Measurements from ENCODE around the gene SLC5A10.
"Not testable (repeated sequence)": the region's sequence is repeated elsewhere in the genome, so short reads cannot be mapped to it uniquely, and the experiment has no call there.

DNA sequence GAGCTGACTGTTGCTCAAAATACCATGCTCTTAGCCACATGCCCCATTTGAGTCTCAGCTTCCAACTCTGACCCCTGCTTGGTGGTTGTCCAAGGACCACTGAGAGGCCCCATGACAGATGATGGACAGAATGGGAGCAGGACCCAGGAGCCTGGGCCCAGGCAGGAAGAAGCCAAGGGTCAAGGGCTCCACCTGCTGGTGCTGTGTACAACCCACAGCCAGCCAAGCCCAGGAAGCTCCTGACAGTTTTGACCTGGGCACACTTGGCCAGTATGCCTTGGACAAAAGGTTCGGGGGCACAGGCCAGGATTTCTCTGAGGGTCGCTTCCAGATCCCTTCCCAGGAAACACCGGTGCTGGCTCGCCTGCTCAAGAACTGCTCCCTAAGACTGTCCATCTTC lies 79.8 kb downstream of the SLC5A10 start:
- TF ChIP-seq, protein P1, sequence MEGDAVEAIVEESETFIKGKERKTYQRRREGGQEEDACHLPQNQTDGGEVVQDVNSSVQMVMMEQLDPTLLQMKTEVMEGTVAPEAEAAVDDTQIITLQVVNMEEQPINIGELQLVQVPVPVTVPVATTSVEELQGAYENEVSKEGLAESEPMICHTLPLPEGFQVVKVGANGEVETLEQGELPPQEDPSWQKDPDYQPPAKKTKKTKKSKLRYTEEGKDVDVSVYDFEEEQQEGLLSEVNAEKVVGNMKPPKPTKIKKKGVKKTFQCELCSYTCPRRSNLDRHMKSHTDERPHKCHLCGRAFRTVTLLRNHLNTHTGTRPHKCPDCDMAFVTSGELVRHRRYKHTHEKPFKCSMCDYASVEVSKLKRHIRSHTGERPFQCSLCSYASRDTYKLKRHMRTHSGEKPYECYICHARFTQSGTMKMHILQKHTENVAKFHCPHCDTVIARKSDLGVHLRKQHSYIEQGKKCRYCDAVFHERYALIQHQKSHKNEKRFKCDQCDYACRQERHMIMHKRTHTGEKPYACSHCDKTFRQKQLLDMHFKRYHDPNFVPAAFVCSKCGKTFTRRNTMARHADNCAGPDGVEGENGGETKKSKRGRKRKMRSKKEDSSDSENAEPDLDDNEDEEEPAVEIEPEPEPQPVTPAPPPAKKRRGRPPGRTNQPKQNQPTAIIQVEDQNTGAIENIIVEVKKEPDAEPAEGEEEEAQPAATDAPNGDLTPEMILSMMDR (IDR thresholded peaks at IDR 0.05), result peak in 2 of 4 experiments; percentile 9 to 54
- TF ChIP-seq POLR2A (IDR thresholded peaks at IDR 0.05), result not testable (repeated sequence)

All from gastroesophageal sphincter (tissue), 3 donors.